WI38 (cell line): ENCODE results near the gene AHCY.
"Not testable (repeated sequence)": the region's sequence is repeated elsewhere in the genome, so short reads cannot be mapped to it uniquely, and the experiment has no call there.

Source experiments
- H3K4me3 ChIP-seq: 2 replicates; pipeline ENCODE4 v1.5.1; 2011; ENCODE audit warnings: low read depth, mild to moderate bottlenecking, control low read depth, low read length
- TF ChIP-seq, protein P1 (sequence below): IDR thresholded peaks from 2 replicates; pipeline ENCODE4 v1.5.1; 2012; ENCODE audit warnings: low read depth, mild to moderate bottlenecking, control low read depth, low read length

AHCY gene

DNA sequence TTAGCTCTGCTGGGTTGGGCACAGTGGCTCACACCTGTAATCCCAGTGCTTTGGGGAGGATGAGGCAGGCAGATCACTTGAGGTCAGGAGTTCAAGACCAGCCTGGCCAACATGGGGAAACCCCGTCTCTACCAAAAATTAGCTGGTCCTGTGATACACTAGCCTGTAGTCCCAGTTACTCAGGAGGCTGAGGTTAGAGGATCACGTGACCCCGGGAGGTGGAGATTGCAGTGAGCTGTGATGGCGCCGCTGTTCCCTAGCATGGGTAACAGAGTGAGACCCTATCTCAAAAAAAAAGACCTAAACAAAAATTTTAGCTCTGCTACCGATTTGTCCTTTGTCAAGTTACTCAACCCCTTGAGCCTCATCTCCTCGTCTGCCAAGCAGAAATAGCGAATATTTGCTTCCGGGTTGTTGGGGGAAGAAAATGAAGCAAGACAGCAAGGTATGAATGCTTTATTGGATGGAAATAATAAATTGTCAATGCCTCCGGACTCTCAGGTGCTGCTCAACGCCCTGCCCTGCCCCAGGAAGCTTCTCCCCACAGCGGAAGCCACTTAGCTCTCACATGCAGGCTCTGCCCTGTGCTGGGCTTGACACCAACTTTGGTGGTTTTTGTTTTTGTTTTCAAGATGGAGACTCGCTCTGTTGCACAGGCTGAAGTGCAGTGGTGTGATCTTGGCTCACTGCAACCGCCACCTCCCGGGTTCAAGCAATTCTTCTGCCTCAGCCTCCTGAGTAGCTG is 35.0 kb upstream of the AHCY start:
- H3K4me3 ChIP-seq: no peak overlapping the region
- TF ChIP-seq, protein P1, sequence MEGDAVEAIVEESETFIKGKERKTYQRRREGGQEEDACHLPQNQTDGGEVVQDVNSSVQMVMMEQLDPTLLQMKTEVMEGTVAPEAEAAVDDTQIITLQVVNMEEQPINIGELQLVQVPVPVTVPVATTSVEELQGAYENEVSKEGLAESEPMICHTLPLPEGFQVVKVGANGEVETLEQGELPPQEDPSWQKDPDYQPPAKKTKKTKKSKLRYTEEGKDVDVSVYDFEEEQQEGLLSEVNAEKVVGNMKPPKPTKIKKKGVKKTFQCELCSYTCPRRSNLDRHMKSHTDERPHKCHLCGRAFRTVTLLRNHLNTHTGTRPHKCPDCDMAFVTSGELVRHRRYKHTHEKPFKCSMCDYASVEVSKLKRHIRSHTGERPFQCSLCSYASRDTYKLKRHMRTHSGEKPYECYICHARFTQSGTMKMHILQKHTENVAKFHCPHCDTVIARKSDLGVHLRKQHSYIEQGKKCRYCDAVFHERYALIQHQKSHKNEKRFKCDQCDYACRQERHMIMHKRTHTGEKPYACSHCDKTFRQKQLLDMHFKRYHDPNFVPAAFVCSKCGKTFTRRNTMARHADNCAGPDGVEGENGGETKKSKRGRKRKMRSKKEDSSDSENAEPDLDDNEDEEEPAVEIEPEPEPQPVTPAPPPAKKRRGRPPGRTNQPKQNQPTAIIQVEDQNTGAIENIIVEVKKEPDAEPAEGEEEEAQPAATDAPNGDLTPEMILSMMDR: no peak

DNA sequence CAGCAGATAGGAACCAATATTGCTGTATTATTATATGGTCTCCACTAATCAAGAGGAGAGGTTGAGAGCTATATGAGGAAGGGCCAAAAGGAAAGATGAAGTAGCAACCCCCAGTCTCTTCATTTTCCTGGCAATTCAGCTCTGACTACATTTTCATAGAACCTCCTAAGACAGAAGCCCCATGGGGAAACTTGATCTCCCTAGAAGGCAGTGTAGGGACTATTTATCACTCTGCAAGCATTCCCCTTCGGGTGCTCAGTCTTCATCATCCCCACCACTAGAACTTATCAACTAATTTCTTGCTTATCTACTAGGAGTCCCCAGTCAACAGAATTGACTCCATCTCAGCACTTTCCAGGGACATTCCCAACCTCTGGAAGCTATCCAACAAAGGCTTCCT is 34.4 kb upstream of the AHCY start:
- no peak overlapping the region for H3K4me3 ChIP-seq
- TF ChIP-seq, protein P1: no peak

DNA sequence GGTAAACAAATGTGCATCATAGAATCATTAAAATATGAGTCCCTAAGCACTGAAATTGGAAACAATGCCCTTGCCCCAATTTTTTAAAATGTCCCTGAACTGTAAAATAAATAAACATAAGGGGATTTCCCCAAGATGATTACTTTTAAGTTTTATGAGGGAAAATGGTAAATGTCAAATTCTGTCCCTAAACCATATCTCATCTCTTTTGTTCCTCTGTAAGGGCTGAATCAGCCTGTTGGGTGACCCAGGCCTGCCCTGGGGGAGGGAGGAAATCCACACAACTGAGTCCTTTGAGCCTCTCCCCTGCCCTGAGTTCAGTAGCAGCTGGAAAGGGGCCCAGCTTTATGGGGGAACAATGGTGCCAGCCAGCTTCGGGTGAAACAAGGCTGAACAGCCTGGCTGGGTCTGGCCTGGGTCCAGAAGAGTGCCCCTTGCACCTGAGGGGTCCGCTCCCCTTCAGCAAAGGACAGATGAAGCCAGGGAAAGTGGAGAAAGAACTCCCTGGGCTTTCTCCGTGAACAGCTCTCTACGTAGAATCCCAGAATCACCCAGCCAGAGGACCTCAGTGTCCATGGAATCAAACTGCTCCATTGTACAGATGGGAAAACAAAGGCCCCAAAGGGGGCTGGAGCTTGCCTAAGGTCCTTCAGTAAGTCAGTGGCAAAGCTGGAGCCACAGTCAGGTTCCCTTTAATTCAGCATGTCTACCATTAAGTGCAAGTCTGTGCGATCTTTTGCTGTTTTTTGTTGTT is 31.7 kb upstream of the AHCY start:
- TF ChIP-seq, protein P1: no peak
- H3K4me3 ChIP-seq: no peak overlapping the region

DNA sequence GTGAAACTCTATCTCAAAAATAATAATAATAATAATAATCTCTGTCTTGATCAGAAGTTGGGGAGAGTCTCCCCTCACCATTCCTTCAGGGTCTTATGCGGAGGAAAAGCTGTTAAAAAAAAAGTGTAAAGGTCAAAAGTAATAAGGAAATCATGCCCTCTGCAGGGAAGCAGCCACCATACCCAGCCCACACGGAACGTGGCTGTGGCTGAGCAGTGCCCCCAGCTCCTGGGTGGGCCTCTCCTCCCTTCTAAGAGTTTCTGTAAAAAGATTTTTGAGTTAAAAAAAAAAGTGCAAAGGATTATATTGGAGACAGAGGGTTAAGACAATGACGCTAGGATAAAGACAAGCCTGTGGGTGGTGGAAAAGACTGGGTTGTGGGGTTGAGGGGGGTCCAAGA is 30.6 kb upstream of the AHCY start:
- TF ChIP-seq, protein P1: no peak
- H3K4me3 ChIP-seq: no peak overlapping the region

GRCh38 chr20:34332262-34332920 is 29.2 kb upstream of the AHCY start:
- TF ChIP-seq, protein P1: no peak
- no peak overlapping the region for H3K4me3 ChIP-seq

DNA sequence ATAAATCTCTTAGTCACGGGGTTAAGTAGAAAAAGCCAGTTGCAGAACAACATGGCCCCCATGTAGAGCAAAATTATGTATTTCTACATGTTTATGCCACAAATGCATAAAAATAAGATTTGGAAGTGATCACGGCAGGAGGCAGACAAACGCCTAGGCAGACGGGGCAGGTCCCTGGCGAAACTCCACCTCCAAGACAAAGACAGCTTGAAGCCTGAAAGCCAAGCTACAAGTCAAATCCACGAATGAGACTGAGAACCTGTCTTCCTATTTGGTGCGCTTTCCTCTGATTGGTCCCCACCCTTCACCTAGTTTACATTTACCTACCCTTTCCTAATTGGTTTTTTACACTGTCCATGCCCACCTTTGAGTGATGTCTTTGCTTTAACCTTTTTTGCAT is 28.7 kb upstream of the AHCY start:
- TF ChIP-seq, protein P1: no peak
- no peak overlapping the region for H3K4me3 ChIP-seq

DNA sequence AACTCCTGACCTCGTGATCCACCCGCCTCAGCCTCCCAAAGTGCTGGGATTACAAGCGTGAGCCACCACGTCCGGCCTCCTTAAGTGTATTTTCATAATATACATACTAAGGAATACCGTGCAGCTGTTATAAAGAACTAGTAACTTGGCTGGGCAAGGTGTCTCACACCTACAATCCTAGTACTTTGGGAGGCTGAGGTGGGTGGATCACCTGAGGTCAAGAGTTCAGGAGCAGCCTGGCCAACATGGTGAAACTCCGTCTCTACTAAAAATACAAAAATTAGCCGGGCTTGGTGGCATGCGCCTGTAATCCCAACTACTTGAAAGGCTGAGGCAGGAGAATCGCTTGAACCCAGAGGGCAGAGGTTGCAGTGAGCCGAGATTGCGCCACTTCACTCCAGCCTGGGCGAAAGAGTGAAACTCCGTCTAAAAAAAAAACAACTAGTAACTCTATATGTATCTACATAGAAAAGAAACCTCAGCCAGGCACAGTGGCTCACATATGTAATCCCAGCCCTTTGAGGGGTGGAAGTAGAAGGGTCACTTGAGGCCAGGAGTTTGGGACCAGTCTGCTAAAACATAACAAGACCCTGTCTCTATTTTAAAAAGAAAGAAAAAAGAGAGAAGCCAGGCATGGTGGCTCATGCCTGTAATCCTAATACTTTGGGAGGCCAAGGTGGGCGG is 27.8 kb upstream of the AHCY start:
- not testable (repeated sequence) for H3K4me3 ChIP-seq
